GM18508 (cell line): ENCODE data around the gene ZNF281.
"Not testable (repeated sequence)": the region's sequence is repeated elsewhere in the genome, so short reads cannot be mapped to it uniquely, and the experiment has no call there.

Experiments used
- ATAC-seq: cut with Tn5 transposase; IDR thresholded peaks from one replicate; pipeline ENCODE4 v1.9.1; 2021; ENCODE audit warnings: moderate number of reproducible peaks; ENCODE audit not compliant: insufficient read depth, unreplicated experiment

The ZNF281 gene

GRCh38 chr1:200429221-200429751 is 19.4 kb upstream of the ZNF281 start:
- ATAC-seq: no peak

GRCh38 chr1:200428482-200429205 is 18.8 kb upstream of the ZNF281 start:
- no peak for ATAC-seq

- ATAC-seq: no peak
Observed at GRCh38 chr1:200427744-200428143, 17.9 kb upstream of the ZNF281 start.

- ATAC-seq: no peak
Observed at GRCh38 chr1:200426196-200426595, 16.4 kb upstream of the ZNF281 start.

- ATAC-seq: no peak
Observed at GRCh38 chr1:200423235-200423634, 13.4 kb upstream of the ZNF281 start.

- no peak for ATAC-seq
Observed at GRCh38 chr1:200422211-200422610, 12.4 kb upstream of the ZNF281 start.

GRCh38 chr1:200415789-200416593 is 6.2 kb upstream of the ZNF281 start:
- ATAC-seq: peak; percentile 47

- peak; percentile 27 for ATAC-seq
Observed at GRCh38 chr1:200415227-200415626, 5.4 kb upstream of the ZNF281 start.

GRCh38 chr1:200414657-200415056 is 4.8 kb upstream of the ZNF281 start:
- ATAC-seq: no peak

GRCh38 chr1:200413766-200414165 is 3.9 kb upstream of the ZNF281 start:
- not testable (repeated sequence) for ATAC-seq

- ATAC-seq: no peak
Observed at GRCh38 chr1:200411406-200412257, 1.8 kb upstream of the ZNF281 start.

- no peak for ATAC-seq
Observed at GRCh38 chr1:200410566-200410878, 686 bp upstream of the ZNF281 start.

GRCh38 chr1:200409203-200409760 is 554 bp downstream of the ZNF281 start:
- peak; percentile 3 for ATAC-seq

- ATAC-seq: no peak
Observed at GRCh38 chr1:200406161-200406797, 3.6 kb downstream of the ZNF281 start.

- ATAC-seq: no peak
Observed at GRCh38 chr1:200405264-200405663, 4.6 kb downstream of the ZNF281 start.

GRCh38 chr1:200401708-200402107 is 8.1 kb downstream of the ZNF281 start:
- no peak for ATAC-seq

GRCh38 chr1:200401263-200401662 is 8.6 kb downstream of the ZNF281 start:
- ATAC-seq: no peak

- no peak for ATAC-seq
Observed at GRCh38 chr1:200400556-200400955, 9.3 kb downstream of the ZNF281 start.

- ATAC-seq: no peak
Observed at GRCh38 chr1:200399860-200400259, 10.0 kb downstream of the ZNF281 start.

GRCh38 chr1:200398373-200398772 is 11.5 kb downstream of the ZNF281 start:
- ATAC-seq: no peak
